GM23338 (cell line): ENCODE measurements around the gene ANO5. TPM values are rescaled to one million over a fixed set of nuclear protein-coding genes. Genes with fewer than 3 reads are reported as not detected.

ENCODE experiments used
- ATAC-seq: fragments of 200-7000 bp; cut with Tn5 transposase; 3 replicates; pipeline ENCODE4 v1.9.1; 2020
- DNase-seq: peaks from one replicate; pipeline ENCODE4 v3.0.0-alpha.2; 2015; ENCODE audit warnings: low spot score
- H2AFZ ChIP-seq: fragments of 200-600 bp; sonication (generic); 2 replicates; pipeline ENCODE4 v1.8.0; 2016; ENCODE audit warnings: antibody characterized with exemption, mild to moderate bottlenecking, moderate library complexity
- H3F3A ChIP-seq: fragments of 200-600 bp; sonication (generic); replicated peaks from 2 replicates; pipeline ENCODE4 v1.8.0; 2017; ENCODE audit warnings: antibody characterized with exemption, mixed run types, low read depth
- H3K27ac ChIP-seq: fragments of 200-600 bp; sonication (generic); 2 replicates; pipeline ENCODE4 v1.6.1; 2016; ENCODE audit warnings: low read depth
- H3K27me3 ChIP-seq: fragments of 200-600 bp; sonication (generic); 2 replicates; pipeline ENCODE4 v1.8.0; 2016; ENCODE audit warnings: mild to moderate bottlenecking, mixed run types, moderate library complexity; ENCODE audit not compliant: insufficient read depth
- H3K36me3 ChIP-seq: fragments of 200-600 bp; sonication (generic); 2 replicates; pipeline ENCODE4 v1.8.0; 2016; ENCODE audit warnings: mild to moderate bottlenecking; ENCODE audit not compliant: insufficient read depth
- H3K4me1 ChIP-seq: fragments of 200-600 bp; sonication (generic); 2 replicates; pipeline ENCODE4 v1.8.0; 2016; ENCODE audit warnings: mild to moderate bottlenecking, moderate library complexity; ENCODE audit not compliant: insufficient read depth
- H3K4me2 ChIP-seq: fragments of 200-600 bp; sonication (generic); 2 replicates; pipeline ENCODE4 v1.7.1; 2017; ENCODE audit warnings: mixed run types
- H3K4me3 ChIP-seq: fragments of 200-600 bp; sonication (generic); 2 replicates; pipeline ENCODE4 v1.6.1; 2016; ENCODE audit warnings: mixed run types
- H3K79me2 ChIP-seq: fragments of 200-600 bp; sonication (generic); replicated peaks from 2 replicates; pipeline ENCODE4 v1.8.0; 2017; ENCODE audit warnings: mild to moderate bottlenecking; ENCODE audit not compliant: insufficient read depth
- H3K9me2 ChIP-seq: fragments of 200-600 bp; sonication (generic); 2 replicates; pipeline ENCODE4 v1.8.0; 2017; ENCODE audit not compliant: insufficient read depth
- H4K20me1 ChIP-seq: fragments of 200-600 bp; sonication (generic); replicated peaks from 2 replicates; pipeline ENCODE4 v1.8.0; 2017; ENCODE audit warnings: mild to moderate bottlenecking; ENCODE audit not compliant: insufficient read depth
- H3K27ac Mint-ChIP-seq: 2 replicates; pipeline ENCODE4 v1.8.0; 2020; ENCODE audit warnings: inconsistent platforms, mild to moderate bottlenecking, moderate library complexity, mixed read lengths
- H3K27me3 Mint-ChIP-seq: 3 replicates; pipeline ENCODE4 v1.8.0; 2022; ENCODE audit warnings: low read depth, mild to moderate bottlenecking, moderate library complexity, mixed read lengths, inconsistent platforms; ENCODE audit not compliant: insufficient read depth, poor library complexity
- H3K36me3 Mint-ChIP-seq: 3 replicates; pipeline ENCODE4 v1.8.0; 2021; ENCODE audit warnings: low read depth, mild to moderate bottlenecking, inconsistent platforms, moderate library complexity, mixed read lengths
- H3K4me1 Mint-ChIP-seq: 3 replicates; pipeline ENCODE4 v1.8.0; 2020; ENCODE audit warnings: mild to moderate bottlenecking, inconsistent platforms, mixed read lengths
- H3K4me3 Mint-ChIP-seq: 3 replicates; pipeline ENCODE4 v1.8.0; 2021; ENCODE audit warnings: moderate library complexity, mild to moderate bottlenecking, inconsistent platforms, mixed read lengths
- H3K9me3 Mint-ChIP-seq: 3 replicates; pipeline ENCODE4 v1.8.0; 2020; ENCODE audit warnings: moderate library complexity, mild to moderate bottlenecking, inconsistent platforms, mixed read lengths
- CREB1 ChIP-seq: fragments of 250-450 bp; sonication (Bioruptor Pico); IDR thresholded peaks from 2 replicates; pipeline ENCODE4 v1.5.0; 2020; ENCODE audit warnings: low read depth, mild to moderate bottlenecking, moderate library complexity
- NANOG ChIP-seq: IDR thresholded peaks from 2 replicates; pipeline ENCODE4 v1.6.1; 2016; ENCODE audit warnings: antibody characterized with exemption, borderline replicate concordance
- ZNF114 ChIP-seq: fragments of 250-450 bp; sonication (Bioruptor Pico); IDR thresholded peaks from 2 replicates; pipeline ENCODE4 v1.5.0; 2020; ENCODE audit warnings: mild to moderate bottlenecking, moderate library complexity
- polyA plus RNA-seq: library from polyadenylated mRNA; unstranded; fragments of >200 nt; fragmentation: Nextera tagmentation; extraction: Ambion mirVana; gene quantifications from 2 replicates; pipeline ENCODE4 v1.2.1, GENCODE V29; 2016
- total RNA-seq: library from RNA; depleted of rRNA; stranded (reverse); fragments of >200 nt; shearing (Covaris generic); gene quantifications from 2 replicates; pipeline ENCODE4 v1.2.3, GENCODE V29; 2014
- TF ChIP-seq, protein P1 (sequence below), 2 experiments: fragments of 200-600 bp in 1 of 2; sonication (generic) in 1 of 2; conservative IDR thresholded peaks; 2 replicates each; pipeline versions ENCODE4 v1.5.1 to v1.6.1; 2016 to 2017; ENCODE audit warnings: antibody characterized with exemption in 2 of 2, low read depth in 2 of 2, mild to moderate bottlenecking in 2 of 2, moderate library complexity in 1 of 2

The ANO5 gene
- total and polyA plus RNA-seq, 2 experiments from 2014 or later, result 1.8 to 8.3 TPM

DNA sequence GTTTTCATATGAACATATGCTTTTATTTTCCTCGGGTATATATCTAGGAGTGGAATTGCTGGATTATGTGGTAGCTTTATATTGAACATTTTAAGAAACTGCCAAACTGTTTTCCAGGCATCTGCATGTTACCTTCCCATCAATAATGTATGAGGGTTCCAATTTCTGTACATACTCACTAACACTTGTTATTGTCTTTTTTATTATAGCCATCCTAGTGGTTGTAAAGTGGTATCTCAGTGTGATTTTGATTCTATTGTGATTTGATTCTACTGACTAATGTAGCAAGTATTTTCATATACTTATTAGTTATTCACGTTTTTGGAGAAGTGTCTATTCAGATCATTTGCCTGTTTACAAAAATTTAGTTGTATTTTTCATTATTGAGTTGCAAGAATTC lies 2.0 kb downstream of the ANO5 start:
- Mint-ChIP-seq H3K9me3 (peaks cover 2% of the 10 kb centered on the region; the same call in 1 of the 3 replicates), H3K27ac (no peak overlapping the region), H3K27me3 (peaks cover 4% of the 10 kb centered on the region), H3K4me3 (peak overlapping the region; percentile 96), H3K4me1 (peaks cover 32% of the 10 kb centered on the region), H3K36me3 (no peaks in the 10 kb centered on the region)
- H3F3A ChIP-seq, result no peaks in the 10 kb centered on the region
- H3K36me3 ChIP-seq, result no peaks in the 10 kb centered on the region
- peaks cover 29% of the 10 kb centered on the region for H3K4me1 ChIP-seq
- peaks cover 5% of the 10 kb centered on the region for H4K20me1 ChIP-seq
- 0 out of 2 replicates have a peak, but pooled peaks cover 3% of the 10 kb centered on the region for H3K9me2 ChIP-seq
- H3K4me3 ChIP-seq, result peak overlapping the region; percentile 97
- no peak for DNase-seq
- H3K27me3 ChIP-seq, result 0 out of 2 replicates have a peak, but pooled peaks cover 4% of the 10 kb centered on the region
- H3K27ac ChIP-seq, result no peak overlapping the region
- H2AFZ ChIP-seq, result no peak overlapping the region
- no peak for ATAC-seq
- H3K4me2 ChIP-seq, result peak overlapping the region; percentile 84
- no peak for TF ChIP-seq CREB1 (CRISPR knock-in tag)
- TF ChIP-seq, protein P1, sequence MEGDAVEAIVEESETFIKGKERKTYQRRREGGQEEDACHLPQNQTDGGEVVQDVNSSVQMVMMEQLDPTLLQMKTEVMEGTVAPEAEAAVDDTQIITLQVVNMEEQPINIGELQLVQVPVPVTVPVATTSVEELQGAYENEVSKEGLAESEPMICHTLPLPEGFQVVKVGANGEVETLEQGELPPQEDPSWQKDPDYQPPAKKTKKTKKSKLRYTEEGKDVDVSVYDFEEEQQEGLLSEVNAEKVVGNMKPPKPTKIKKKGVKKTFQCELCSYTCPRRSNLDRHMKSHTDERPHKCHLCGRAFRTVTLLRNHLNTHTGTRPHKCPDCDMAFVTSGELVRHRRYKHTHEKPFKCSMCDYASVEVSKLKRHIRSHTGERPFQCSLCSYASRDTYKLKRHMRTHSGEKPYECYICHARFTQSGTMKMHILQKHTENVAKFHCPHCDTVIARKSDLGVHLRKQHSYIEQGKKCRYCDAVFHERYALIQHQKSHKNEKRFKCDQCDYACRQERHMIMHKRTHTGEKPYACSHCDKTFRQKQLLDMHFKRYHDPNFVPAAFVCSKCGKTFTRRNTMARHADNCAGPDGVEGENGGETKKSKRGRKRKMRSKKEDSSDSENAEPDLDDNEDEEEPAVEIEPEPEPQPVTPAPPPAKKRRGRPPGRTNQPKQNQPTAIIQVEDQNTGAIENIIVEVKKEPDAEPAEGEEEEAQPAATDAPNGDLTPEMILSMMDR (conservative IDR thresholded peaks at IDR 0.05; ENCODE audit: low read depth in 2 of 2), result 0 out of 4 replicates have a peak, but pooled peaks of 1 of the 2 experiments have one; percentile 15
- peaks cover 53% of the 10 kb centered on the region for H3K79me2 ChIP-seq

DNA sequence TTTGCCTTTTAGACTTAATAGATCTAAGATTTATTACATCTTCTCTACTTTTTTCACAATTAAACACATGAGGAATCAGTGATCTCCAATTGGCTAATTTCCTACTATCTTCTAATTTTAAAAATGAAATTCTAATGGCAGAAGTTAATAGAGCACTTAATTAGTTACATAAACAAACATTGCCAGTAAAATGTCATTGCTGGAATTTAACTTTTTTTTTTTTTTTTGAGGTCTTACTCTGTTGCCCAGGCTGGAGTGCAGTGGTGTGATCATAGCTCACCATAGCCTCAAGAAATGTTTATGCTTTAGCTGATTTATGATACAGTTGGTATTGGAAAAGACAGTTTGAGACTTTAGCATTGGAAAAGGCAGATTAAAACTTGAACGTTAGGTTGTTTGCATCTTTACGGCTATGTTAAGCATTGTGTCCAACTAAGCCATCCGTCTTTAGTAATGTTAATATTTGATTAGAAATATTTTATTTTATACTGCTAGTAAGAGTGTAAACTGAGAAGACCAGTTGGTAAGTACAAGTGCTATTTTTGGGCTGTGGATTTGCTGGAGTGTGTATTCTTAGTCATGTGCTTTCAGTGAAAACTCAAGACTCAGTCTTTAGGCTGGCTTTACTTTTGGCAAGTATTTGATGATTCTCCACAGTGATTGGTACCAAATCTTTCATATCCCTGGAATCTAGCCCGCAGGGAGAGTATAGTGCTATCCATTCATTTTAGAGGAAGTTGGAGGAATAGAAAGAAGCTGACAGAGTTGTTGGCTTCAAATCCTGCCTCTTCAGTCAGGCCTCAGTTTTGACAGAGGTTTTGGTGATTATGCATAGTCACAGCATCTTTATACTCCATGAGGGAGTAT lies 4.5 kb downstream of the ANO5 start:
- TF ChIP-seq CREB1 (CRISPR knock-in tag) (no peak), NANOG (no peak)
- no peak overlapping the region for H3K4me3 Mint-ChIP-seq
- Histone ChIP-seq H3F3A (no peaks in the 10 kb centered on the region), H3K27ac (no peak overlapping the region), H3K79me2 (peaks cover 66% of the 10 kb centered on the region), H3K4me1 (peaks cover 20% of the 10 kb centered on the region), H3K9me2 (no peaks in the 10 kb centered on the region), H3K4me2 (no peak overlapping the region), H4K20me1 (peaks cover 5% of the 10 kb centered on the region), H3K36me3 (no peaks in the 10 kb centered on the region), H2AFZ (no peak overlapping the region), H3K27me3 (0 out of 2 replicates have a peak, but pooled peaks cover 4% of the 10 kb centered on the region), H3K4me3 (no peak overlapping the region)
- no peak for ATAC-seq
- no peak for DNase-seq
- no peak overlapping the region; the same call in 1 of the 2 replicates for H3K27ac Mint-ChIP-seq
- no peaks in the 10 kb centered on the region for H3K36me3 Mint-ChIP-seq
- H3K27me3 Mint-ChIP-seq, result peaks cover 4% of the 10 kb centered on the region
- peaks cover 21% of the 10 kb centered on the region for H3K4me1 Mint-ChIP-seq
- peaks cover 2% of the 10 kb centered on the region; the same call in 1 of the 3 replicates for H3K9me3 Mint-ChIP-seq

DNA sequence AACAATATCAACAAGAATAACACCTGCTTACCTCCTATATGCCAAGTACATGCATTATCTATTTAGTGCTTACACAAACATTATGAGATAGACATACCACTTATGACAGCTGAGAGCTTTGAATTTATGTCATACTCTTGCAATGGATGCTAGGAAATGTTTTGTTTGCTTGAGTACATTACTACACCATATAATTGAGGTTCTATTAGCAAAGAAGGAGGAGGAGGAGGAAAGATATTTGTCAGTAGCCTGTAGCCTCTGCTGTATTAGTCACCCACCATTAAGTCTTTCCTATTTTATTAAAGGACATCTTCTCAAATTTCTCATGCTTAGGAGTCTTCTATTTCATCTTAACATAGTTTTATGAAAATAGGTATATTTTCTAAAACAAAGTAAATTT lies 6.4 kb downstream of the ANO5 start:
- Histone ChIP-seq H3K4me2 (no peak overlapping the region), H3K4me3 (no peak overlapping the region), H3K36me3 (no peaks in the 10 kb centered on the region), H4K20me1 (peaks cover 5% of the 10 kb centered on the region), H2AFZ (no peak overlapping the region), H3F3A (no peaks in the 10 kb centered on the region), H3K27me3 (0 out of 2 replicates have a peak, but pooled peaks cover 4% of the 10 kb centered on the region), H3K79me2 (peaks cover 63% of the 10 kb centered on the region), H3K27ac (no peak overlapping the region), H3K4me1 (peaks cover 17% of the 10 kb centered on the region), H3K9me2 (no peaks in the 10 kb centered on the region)
- DNase-seq, result no peak
- no peaks in the 10 kb centered on the region for H3K36me3 Mint-ChIP-seq
- no peak for ATAC-seq
- H3K27me3 Mint-ChIP-seq, result no peaks in the 10 kb centered on the region
- peaks cover 18% of the 10 kb centered on the region for H3K4me1 Mint-ChIP-seq
- H3K4me3 Mint-ChIP-seq, result no peak overlapping the region
- H3K27ac Mint-ChIP-seq, result no peak overlapping the region
- H3K9me3 Mint-ChIP-seq, result no peaks in the 10 kb centered on the region
- no peak for TF ChIP-seq ZNF114 (CRISPR knock-in tag)
- TF ChIP-seq, protein P1 (conservative IDR thresholded peaks at IDR 0.05; ENCODE audit: low read depth in 2 of 2), result no peak
- TF ChIP-seq CREB1 (CRISPR knock-in tag), result no peak
